Activated CD4-positive, alpha-beta T cell treated with anti-CD3 and anti-CD28 coated beads, Interleukin-10, Interleukin-2, amounts not matched to agents 100 ng/mL and 50 ng/mL, durations not matched to agents 16 hours and 8 hours (primary cell): ENCODE results near the gene MFF.

Experiments used
- DNase-seq: peaks from one replicate; pipeline ENCODE4 v3.0.0-alpha.2; 2020

MFF gene

GRCh38 chr2:227324995-227325838 is at the start of gene MFF:
MFF (plus strand) TSS chr2:227325251; CDS start chr2:227330666, 5,415 bp downstream.
- peak; percentile 95 for DNase-seq

- DNase-seq: no peak
These were observed 44.2 kb upstream of the MFF start for GRCh38 chr2:227280895-227281294.

- no peak for DNase-seq
These were observed 39.3 kb upstream of the MFF start for GRCh38 chr2:227285741-227286236.

GRCh38 chr2:227287771-227288170 is 37.3 kb upstream of the MFF start:
- no peak for DNase-seq

- DNase-seq: no peak
These were observed 32.7 kb upstream of the MFF start for GRCh38 chr2:227292314-227292713.

- no peak for DNase-seq
These were observed 31.5 kb upstream of the MFF start for GRCh38 chr2:227293531-227293930.

- DNase-seq: no peak
These were observed 29.2 kb upstream of the MFF start for GRCh38 chr2:227295806-227296205.

GRCh38 chr2:227296671-227297405 is 28.2 kb upstream of the MFF start:
- no peak for DNase-seq

- DNase-seq: no peak
These were observed 23.5 kb upstream of the MFF start for GRCh38 chr2:227301523-227301922.

GRCh38 chr2:227308784-227309183 is 16.3 kb upstream of the MFF start:
- no peak for DNase-seq

- DNase-seq: no peak
These were observed 14.3 kb upstream of the MFF start for GRCh38 chr2:227310756-227311110.

- DNase-seq: no peak
These were observed 13.1 kb upstream of the MFF start for GRCh38 chr2:227311861-227312506.

GRCh38 chr2:227312579-227312978 is 12.5 kb upstream of the MFF start:
- no peak for DNase-seq

- no peak for DNase-seq
These were observed 11.7 kb upstream of the MFF start for GRCh38 chr2:227313310-227313709.

GRCh38 chr2:227317834-227318233 is 7.2 kb upstream of the MFF start:
- no peak for DNase-seq

GRCh38 chr2:227320305-227321094 is 4.6 kb upstream of the MFF start:
- no peak for DNase-seq

- DNase-seq: no peak
These were observed 2.4 kb upstream of the MFF start for GRCh38 chr2:227322530-227323205.

GRCh38 chr2:227323818-227324217 is 1.2 kb upstream of the MFF start:
- no peak for DNase-seq

- DNase-seq: no peak
These were observed 433 bp upstream of the MFF start for GRCh38 chr2:227324642-227324994.

GRCh38 chr2:227325839-227326195 is 766 bp downstream of the MFF start:
- DNase-seq: peak; percentile 19

- no peak for DNase-seq
These were observed 1.7 kb downstream of the MFF start for GRCh38 chr2:227326783-227327182.

GRCh38 chr2:227335713-227336112 is 10.7 kb downstream of the MFF start:
- DNase-seq: peak; percentile 62
